Raji (cell line): Measurements from ENCODE around the gene GGTLC1.

Experiments used
- POLR2A ChIP-seq: IDR thresholded peaks from 2 replicates; pipeline ENCODE4 v1.6.1; 2011; ENCODE audit warnings: low read depth, low read length, control low read depth; ENCODE audit not compliant: insufficient read depth

GGTLC1 gene

GRCh38 chr20:23988561-23988960 lies at the start of gene GGTLC1:
Gene GGTLC1, minus strand, starts transcription at chr20:23988779. Its CDS starts 2,168 bp downstream, at chr20:23986611.
- no peak for TF ChIP-seq POLR2A

- TF ChIP-seq POLR2A: no peak
Observed at GRCh38 chr20:24034820-24035219, 46.2 kb upstream of the GGTLC1 start.

- no peak for TF ChIP-seq POLR2A
Observed at GRCh38 chr20:24033565-24033964, 45.0 kb upstream of the GGTLC1 start.

GRCh38 chr20:24033151-24033550 lies 44.6 kb upstream of the GGTLC1 start:
- no peak for TF ChIP-seq POLR2A

- no peak for TF ChIP-seq POLR2A
Observed at GRCh38 chr20:24032400-24032898, 43.9 kb upstream of the GGTLC1 start.

GRCh38 chr20:24027229-24027628 lies 38.6 kb upstream of the GGTLC1 start:
- no peak for TF ChIP-seq POLR2A

- TF ChIP-seq POLR2A: no peak
Observed at GRCh38 chr20:24022621-24023180, 34.1 kb upstream of the GGTLC1 start.

- TF ChIP-seq POLR2A: no peak
Observed at GRCh38 chr20:24018796-24019195, 30.2 kb upstream of the GGTLC1 start.

GRCh38 chr20:24017458-24017755 lies 28.8 kb upstream of the GGTLC1 start:
- TF ChIP-seq POLR2A: no peak

- TF ChIP-seq POLR2A: no peak
Observed at GRCh38 chr20:24016607-24017457, 28.3 kb upstream of the GGTLC1 start.

GRCh38 chr20:24013953-24014352 lies 25.4 kb upstream of the GGTLC1 start:
- TF ChIP-seq POLR2A: no peak

- no peak for TF ChIP-seq POLR2A
Observed at GRCh38 chr20:24011282-24011681, 22.7 kb upstream of the GGTLC1 start.

GRCh38 chr20:24007758-24008157 lies 19.2 kb upstream of the GGTLC1 start:
- TF ChIP-seq POLR2A: no peak

GRCh38 chr20:24007073-24007595 lies 18.6 kb upstream of the GGTLC1 start:
- no peak for TF ChIP-seq POLR2A

GRCh38 chr20:24006626-24007025 lies 18.0 kb upstream of the GGTLC1 start:
- TF ChIP-seq POLR2A: no peak

GRCh38 chr20:24004471-24004870 lies 15.9 kb upstream of the GGTLC1 start:
- no peak for TF ChIP-seq POLR2A

- TF ChIP-seq POLR2A: no peak
Observed at GRCh38 chr20:24002896-24003295, 14.3 kb upstream of the GGTLC1 start.
